Activated gamma-delta T cell treated with Interleukin-2 at 50 U/mL for 16 hours (primary cell): ENCODE data around the gene PTPRM.

Source experiments
- DNase-seq: peaks from one replicate; pipeline ENCODE4 v3.0.0-alpha.2; 2020

PTPRM gene

DNA sequence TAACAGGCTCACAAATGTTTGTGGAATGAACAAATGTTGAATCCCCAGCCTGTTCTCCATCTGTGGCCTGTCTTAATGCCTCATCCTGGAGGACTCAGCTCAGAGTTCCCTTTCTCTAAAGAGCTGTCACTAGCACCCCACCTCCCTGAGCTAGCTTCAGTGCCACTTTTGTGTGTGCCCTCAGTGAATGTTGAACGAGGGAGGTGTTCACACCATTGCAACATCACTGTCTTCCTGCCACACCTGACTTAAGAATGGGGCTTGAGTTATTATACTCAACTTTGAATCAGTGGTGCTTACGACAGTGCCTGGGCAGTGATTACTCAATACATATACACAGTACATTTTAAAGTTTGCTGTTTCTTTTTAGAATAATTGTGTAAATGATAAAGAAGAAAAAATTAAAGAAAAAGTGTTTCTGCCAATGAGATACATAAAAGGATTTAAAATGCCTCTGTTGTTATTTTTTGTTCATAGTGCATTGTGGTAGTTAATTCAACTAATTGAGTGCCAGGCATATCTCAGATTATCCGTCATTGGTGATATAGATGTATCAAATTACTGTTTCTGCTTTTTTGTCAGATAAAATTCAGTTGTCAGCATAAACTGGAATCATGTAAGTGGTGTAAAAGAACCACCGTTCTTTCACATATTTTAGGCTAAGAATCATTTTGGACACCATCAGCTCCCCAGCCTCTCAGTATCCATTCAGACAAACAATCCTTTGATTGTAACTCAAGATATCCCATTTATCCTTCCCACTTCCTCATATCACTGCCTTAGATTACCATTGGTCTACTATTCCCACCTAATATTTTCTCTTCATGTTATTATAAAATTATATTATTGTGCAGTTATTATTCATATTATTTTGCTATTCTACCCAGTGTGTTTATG lies 304.7 kb downstream of the PTPRM start:
- no peak for DNase-seq

DNA sequence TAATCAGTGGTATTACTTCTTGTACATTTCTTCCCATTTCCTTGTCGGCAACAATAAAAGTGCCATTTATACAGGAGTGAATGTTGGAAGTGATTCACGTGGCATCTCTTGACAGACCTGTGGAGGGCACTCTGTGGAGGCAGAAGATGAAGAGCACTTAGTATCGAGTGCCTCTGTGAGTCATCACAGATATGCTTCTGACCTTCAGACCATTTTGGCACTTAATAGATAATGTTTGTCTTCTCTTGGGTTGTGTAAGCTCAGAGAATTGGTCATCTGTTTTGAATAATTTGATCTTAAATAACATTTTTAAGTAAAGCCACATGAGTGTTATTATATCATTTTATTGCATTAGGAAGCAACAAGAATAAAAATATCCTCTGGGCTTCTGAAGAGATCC lies 305.5 kb downstream of the PTPRM start:
- no peak for DNase-seq

DNA sequence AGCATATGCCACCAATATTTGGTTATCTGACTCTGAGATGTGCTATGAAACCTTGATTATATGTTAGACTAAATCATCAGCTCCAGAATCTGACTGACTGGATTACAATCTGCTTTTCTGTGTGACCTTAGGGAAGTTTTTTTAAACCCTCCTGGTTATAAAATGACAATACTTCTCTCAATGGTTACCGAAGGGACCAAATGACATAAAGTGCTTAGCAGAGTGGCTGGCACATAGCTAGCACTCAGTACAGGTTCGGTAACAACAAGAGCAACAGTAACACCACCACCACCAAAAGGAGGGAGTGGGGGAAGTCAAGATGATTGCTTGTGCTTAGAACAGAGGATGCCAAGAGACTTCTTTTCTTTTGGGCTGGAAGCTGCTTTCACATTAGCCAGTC lies 306.2 kb downstream of the PTPRM start:
- no peak for DNase-seq

DNA sequence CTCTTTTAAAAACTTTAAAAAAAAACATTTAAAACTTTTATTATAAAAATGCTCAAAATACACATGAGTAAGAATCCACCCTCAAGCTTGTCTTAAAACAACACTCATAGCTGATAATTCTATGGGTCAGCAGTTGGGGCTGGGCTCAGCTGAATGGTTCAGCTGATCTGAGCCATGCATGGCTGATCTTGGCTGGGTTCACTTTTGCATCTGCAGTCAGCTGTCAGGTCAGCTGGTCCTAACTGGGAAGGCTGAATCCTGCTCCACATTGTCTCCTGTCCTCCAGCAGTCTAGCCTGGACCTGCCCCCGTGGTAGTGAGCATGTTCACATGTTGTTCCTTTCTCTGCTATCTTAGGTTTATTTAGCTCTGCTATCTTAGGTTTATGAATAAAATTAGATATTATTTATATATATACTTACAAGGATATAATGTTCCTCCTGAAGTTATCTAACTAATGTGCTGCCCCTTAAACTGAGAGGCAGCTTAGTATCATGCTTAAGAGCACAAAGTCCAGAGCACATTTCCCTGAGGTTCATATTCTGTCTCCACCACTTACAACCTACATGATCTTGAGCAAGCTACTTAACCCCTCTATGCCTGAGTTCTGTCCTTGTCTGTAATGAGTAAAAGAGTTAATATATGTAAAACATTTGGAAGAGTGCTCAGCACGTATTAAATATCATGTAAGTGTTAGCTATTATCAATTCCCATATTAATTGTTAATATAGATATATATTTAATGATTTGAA lies 309.4 kb downstream of the PTPRM start:
- no peak for DNase-seq

DNA sequence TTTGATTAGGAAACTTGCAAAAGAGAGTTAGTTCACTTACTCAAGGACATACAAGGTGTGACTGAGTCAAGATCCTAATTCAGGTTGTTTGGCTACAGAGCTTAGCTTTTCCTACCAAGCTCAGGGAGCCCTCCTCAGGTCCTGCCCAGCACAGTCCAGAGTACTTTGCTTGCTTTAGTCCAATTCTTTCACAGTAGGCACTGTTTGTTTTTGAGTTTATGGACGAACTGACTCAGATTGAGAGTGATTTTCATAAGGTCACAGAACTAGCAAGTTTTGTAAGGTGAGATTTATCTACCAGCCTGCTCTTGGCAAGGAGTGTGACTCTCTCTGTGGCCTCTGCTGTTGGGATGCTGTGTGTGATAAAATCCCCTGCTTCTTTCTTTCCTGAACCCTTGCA lies 310.5 kb downstream of the PTPRM start:
- no peak for DNase-seq

DNA sequence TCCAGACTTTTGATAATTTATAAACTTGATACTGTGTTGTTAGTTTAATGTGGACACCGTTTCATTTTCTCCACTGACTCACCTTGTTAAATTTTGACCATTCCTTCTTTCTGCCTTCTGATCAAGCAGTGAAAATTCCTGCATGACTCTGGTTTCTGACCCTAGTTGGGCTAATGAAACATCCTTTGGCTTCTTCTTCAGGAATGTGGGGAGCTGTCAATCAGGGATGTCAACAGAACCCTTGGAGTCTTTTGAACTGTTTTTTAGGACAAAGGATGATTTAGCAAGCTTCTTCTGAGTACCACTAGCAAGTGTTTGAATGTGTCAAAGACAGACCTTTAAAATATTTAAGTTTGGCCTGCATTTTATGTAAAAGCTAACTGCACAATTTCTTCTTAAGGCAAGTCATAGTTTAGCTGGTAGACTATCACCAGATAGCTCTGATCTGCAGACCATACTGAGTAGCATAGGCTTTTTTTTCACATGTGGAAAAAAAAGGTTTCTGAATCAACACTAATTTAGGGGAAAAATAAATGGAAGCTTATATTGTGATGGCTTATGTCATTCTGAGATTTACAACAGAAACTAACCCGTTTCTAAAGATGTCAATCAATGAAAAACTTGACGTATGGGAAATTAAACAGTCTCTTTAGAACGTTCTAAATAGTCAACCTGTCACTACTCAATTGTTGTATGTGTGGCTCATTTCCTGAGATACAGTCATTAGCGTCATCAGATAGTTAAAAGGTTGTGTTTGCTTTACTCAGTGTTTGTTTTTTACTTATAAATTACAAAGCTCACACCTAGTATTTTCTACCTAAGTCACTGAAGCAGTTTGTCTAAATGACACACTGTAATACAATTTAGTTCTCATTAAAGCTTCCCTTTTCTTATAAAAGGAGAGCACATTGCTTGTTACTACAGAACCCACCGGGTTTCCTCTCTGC lies 311.4 kb downstream of the PTPRM start:
- DNase-seq, result no peak

DNA sequence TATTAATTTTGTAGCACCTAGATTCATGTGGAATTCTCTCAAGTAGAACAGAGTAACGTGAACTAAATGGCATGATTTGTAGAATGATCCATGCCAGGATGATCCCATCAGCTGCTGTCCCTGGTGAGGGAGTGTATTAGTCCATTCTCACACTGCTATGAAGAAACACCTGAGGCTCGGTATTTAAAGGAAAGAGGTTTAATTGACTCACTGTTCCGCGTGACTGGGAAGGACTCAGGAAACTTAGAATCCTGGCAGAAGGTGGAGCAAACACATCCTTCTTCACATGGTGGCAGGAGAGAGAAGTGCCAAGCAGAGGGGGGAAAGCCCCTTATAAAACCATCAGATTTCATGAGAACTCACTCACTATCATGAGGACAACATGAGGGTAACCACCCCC lies 312.6 kb downstream of the PTPRM start:
- DNase-seq, result no peak

DNA sequence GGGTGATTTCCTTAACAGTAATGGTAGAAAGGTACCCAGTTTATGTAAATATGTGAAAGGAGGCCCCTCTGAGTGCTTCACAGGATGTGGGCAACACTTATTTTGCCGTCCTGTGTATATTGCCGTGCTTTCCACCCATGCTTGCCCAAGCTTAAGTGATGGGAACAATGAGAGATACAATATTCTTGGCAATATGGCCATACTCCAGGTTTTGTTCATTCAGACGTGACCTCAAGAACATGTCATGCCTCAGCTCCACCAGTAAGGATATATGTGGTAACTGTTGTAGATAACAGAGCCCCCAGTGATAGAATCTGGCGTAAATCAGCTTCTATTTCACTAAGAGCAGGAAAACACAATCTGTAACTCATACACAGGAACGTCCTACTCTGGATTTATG lies 318.7 kb downstream of the PTPRM start:
- DNase-seq, result no peak

DNA sequence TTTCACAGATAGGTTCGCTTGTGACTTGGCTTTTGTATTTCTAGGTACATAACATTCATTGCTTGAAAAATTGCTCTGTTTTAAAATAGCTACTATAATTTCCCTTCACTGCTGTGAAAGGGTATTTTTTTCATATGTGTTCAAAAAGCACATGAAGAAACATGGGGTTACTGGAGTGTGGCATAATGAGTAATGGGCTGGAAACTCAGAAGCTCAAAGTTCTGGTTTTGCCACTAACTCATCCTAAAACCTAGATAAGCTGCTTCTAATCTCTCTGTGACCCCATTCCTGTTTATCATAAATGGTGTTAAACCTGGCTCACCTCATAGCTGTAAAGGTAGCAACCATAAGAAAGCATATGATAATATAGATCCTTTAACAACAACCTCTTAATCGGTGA lies 319.3 kb downstream of the PTPRM start:
- DNase-seq, result no peak

DNA sequence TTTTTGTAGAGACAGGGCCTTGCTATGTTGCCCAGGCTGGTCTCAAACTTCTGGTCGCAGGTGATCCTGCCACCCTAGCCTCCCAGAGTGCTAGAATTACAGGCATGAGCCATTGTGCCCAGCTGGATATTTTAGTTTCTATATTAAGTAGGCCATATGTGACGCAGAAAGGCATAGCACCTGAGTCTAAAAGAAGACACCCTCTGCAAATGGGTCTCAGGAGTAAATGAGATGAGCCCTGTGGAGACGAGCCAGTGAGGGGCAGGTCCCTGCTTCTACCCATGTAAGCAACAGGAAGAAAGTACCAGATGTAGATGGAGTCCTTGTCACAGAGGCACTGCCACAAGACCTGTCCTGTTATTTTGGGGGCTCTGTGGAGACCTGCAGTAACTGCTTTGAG lies 322.4 kb downstream of the PTPRM start:
- DNase-seq, result no peak

DNA sequence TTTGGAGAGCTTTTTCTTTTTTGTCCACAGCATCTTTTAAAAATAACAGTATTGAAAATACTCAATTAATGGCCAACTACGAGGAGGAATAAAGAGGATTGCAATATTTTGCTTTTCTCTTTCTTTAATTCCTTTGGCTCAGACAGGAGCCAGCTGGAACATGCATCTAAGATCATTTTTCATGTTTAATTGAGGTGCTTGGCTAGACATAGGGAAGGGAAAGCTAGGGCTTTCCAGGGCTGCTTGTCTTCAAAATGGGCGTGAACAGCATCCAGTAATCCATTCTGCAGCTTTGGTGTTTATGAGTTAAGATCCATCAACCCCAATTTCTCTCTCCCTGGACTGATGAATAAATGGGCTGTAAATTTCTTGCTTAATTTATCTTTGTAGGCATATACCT lies 323.0 kb downstream of the PTPRM start:
- no peak for DNase-seq

DNA sequence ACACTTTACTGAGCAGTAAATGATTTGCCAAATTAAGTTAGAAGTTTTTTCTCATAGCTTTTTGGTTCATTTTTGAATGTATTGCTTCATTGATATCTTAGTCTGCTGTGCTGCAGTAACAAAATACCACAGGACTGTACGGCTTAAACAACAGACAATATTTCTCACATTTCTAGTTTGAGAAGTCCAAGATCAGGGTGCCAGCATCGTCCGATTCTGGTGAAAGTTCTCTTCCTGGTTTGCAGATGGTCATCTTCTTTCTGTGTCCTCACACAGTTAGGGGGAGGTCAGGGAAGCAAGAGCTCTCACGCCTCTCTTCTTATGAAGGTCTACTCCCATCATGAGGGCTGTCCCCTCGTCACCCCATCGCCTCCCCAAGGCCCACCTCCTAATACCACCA lies 325.4 kb downstream of the PTPRM start:
- no peak for DNase-seq

DNA sequence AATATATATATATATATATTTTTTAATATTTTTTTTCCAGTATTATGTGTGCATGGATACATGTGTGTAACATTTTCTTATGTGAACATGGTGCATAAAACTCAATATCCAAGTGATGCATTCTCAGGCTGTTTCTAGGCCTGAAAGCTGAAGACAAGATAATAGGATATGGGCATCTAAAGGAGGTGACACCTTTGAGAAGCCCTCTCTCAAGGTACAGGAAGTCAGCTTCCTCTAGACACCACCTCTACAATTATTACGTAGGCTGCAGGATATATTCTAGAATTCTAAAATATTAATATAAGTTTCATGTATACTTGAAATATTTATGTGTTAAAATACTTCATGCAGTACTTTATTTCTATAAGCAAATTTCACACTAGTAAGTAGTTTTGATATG lies 327.5 kb downstream of the PTPRM start:
- DNase-seq, result no peak

DNA sequence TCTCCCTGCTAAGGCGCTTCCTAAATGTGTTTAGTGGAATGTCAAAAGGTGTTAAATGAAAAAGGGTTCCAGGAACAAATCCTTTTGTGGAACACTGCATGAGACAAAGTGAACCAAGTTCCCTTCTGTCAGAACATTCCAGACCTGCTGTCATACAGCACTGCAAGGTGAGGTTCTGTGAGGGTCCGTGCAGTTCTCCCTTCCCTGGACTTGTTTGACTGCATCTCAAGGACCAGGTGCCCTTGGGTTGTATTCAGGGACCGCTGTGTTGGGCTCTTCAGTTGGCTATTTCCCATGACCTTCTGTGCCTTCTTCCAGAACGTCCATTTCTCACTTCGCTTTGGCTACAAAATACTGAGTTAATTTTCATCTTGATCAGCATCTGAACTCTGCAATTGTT lies 328.2 kb downstream of the PTPRM start:
- no peak for DNase-seq

DNA sequence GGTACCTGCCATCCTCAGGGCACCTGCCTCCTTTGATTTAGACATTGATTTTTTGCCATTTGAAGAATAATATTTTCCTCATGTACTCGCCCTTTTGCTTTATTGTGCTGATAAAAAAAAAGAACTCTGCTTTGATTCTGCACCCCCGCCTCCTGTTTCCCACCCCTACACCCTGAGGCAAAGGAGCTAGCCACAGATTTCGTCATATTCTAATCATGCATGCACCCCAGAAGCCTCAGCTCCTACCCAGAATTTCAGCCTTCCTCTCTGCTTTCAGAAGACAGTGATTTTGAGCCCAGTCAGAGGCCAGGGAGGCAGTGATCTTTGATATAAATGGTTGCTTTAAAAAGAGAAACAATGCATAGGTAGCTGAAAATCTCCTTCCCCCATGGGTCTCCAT lies 329.0 kb downstream of the PTPRM start:
- DNase-seq, result no peak

DNA sequence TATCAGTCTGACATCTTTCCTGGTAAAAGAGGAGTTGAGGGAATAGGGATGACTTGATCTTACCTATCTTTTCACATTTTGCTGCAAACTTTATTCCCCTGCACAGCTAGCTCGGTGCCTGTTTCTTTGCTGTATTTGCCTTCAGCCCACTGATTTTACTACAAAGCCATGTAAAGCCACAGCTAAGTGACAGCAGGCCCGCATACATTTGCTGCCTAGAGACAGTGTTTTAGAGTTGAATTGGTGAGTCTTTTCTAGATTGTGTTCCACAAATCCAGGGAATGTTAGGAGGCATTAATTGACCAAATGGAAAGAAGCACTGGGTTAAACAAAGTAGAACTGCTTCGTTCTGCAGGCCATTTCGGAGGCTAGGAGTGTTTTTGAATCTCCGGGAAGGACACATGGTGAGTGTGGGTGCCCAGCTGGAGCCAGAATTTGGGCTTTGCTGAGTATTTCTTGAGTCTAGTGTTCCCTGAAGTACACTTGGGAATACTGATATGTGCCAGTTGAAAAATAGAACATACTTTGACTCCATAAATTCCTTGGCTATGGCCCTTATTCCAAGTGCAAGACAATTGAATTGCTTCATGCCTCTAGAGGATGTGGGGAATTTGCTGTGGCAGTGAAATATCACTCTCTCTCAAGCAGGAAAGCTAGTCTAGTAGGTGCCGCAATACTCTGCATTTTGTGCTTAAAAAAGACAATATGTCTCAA lies 329.8 kb downstream of the PTPRM start:
- no peak for DNase-seq

DNA sequence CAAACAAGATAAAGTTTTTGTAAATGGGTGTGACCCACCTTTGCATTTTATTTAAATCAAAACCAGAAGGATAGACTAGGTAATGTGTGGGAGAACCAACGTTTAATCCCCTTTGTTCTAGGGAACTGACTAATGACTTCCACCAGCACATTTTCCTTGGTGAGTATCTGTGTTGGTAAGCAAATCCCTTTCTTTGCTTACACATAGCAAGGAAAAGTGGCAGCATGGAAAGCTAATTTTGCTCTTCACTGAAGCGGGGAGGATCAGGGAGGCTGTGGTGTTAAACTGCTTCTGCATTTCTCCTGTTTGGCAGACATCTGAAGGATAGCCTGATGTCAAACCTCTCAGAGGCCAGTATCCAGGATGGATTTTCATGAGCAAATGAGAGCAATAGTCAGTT lies 331.1 kb downstream of the PTPRM start:
- no peak for DNase-seq

DNA sequence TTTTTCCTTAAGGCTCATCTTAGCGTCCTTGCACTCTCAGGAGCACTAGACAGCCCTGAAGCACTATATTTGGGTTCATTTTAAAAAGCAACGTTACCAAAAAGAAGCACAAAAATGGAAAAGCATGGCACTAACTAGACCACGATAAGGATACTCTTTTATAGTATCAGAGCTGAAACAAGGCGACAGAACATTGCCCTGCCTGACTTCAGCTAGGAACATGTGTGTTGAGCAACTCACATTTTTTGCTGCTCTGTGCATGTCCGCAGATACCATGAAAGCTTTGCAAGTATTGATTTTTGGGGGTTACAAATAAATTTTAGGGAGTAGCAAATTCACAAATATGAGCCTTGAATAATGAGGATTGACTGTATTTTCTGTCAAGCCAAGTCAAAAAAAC lies 332.0 kb downstream of the PTPRM start:
- no peak for DNase-seq

DNA sequence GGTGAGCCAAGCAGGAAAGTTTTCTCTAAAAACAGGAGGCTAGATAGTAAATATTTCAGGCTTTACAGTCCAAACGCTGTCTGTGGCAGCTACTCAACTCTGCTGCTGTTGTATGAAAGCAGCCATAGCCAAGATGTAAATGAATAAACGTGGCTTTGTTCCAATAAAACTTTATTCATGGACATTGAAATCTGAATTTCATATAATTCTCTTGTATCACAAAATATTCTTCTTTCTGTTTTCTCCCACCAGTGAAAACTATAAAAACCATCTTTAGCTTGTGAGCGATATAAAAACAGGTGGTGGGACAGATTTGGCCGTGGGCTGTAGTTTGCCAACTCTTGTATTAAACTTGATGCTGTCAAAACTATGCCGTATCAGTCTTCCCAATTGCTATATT lies 333.0 kb downstream of the PTPRM start:
- DNase-seq, result no peak

DNA sequence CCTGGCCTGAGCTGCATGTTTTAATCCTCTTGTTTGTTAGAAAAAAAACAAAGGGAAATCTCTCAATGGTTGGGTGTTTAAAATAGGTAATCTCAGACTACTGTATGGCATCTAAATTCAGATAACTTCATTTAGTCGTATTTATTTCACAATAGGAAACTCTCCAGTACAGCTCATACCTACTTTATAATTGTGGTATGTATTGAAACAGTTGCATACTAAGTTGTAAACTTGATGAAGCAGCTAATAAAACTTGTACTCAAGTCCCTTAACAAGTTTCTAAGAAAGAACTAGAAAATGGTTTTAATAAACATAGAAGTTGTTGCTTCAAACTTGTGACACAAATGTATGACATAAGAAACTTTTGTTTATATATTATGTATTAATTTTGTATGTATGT lies 334.5 kb downstream of the PTPRM start:
- no peak for DNase-seq

DNA sequence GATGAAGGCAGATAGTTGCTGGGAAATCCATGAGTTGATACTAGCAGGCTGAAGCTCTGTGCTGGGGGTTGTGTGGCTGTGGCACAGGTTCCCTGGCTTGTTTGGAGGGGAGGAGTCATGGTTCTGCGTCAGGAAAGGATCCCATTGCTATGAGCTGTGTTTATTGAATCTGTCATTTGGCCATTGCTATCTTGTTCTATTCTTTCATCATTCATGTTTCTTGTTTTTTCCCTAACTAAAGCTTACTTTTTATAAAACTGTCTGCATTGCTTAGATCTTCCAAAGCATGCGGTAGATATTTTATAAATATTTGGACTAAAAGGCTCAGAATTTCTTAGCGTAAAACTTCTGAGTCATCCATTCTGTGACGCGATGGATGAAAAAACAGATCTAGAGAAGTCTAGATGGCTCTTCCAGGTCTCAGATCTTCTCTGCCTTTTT lies 335.3 kb downstream of the PTPRM start:
- no peak for DNase-seq

DNA sequence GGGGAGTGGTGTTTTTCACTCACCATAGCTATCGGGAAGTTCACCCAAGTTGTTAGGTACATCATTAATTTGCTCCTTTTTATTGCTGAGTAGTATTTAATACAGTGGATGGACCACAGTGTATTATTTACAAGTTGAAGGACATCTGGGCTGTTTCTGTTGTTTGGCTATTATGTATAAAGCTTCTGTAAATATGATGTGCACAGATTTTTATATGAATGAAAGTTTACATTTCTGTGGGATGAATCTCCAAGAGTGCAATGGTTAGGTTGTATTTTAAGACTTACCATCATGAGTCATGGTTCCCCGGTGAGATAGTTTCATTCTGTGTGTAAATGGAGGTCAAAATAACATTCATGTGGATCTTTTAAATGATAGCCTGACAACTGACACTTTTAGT lies 337.4 kb downstream of the PTPRM start:
- DNase-seq, result no peak
